IPS DF 4.7 (cell line): ENCODE results near the gene SLC4A11.

Experiments
- DNase-seq: peaks from one replicate; pipeline ENCODE4 v3.0.0-alpha.2; 2013; ENCODE audit warnings: low spot score; ENCODE audit errors: extremely low read depth

Gene SLC4A11

GRCh38 chr20:3246682-3247081, 7.7 kb upstream of the SLC4A11 start:
- DNase-seq = no peak

- DNase-seq = no peak
Observed at GRCh38 chr20:3245711-3246110, 6.7 kb upstream of the SLC4A11 start.

- no peak for DNase-seq
Observed at GRCh38 chr20:3245156-3245555, 6.2 kb upstream of the SLC4A11 start.

- DNase-seq = no peak
Observed at GRCh38 chr20:3244613-3245012, 5.6 kb upstream of the SLC4A11 start.

GRCh38 chr20:3243718-3244358, 4.8 kb upstream of the SLC4A11 start:
- DNase-seq = no peak

GRCh38 chr20:3242172-3242692, 3.2 kb upstream of the SLC4A11 start:
- no peak for DNase-seq

GRCh38 chr20:3240776-3241363, 1.9 kb upstream of the SLC4A11 start:
- no peak for DNase-seq

- DNase-seq = no peak
Observed at GRCh38 chr20:3239867-3240775, 1.1 kb upstream of the SLC4A11 start.

GRCh38 chr20:3238616-3239025, 369 bp downstream of the SLC4A11 start:
- no peak for DNase-seq

- DNase-seq = no peak
Observed at GRCh38 chr20:3237958-3238615, 903 bp downstream of the SLC4A11 start.

- no peak for DNase-seq
Observed at GRCh38 chr20:3237011-3237957, 1.7 kb downstream of the SLC4A11 start.

- DNase-seq = no peak
Observed at GRCh38 chr20:3235666-3236324, 3.2 kb downstream of the SLC4A11 start.

GRCh38 chr20:3233991-3234498, 4.9 kb downstream of the SLC4A11 start:
- DNase-seq = no peak

GRCh38 chr20:3233131-3233990, 5.6 kb downstream of the SLC4A11 start:
- DNase-seq = no peak

- no peak for DNase-seq
Observed at GRCh38 chr20:3231889-3232588, 7.0 kb downstream of the SLC4A11 start.

- DNase-seq = no peak
Observed at GRCh38 chr20:3231116-3231515, 7.9 kb downstream of the SLC4A11 start.

- no peak for DNase-seq
Observed at GRCh38 chr20:3229798-3230197, 9.2 kb downstream of the SLC4A11 start.

- DNase-seq = no peak
Observed at GRCh38 chr20:3229158-3229557, 9.8 kb downstream of the SLC4A11 start.
